ENCODE measurements around the gene P4HB. TPM values are rescaled to one million over a fixed set of nuclear protein-coding genes. Genes with fewer than 3 reads are reported as not detected.

Gene P4HB
- total RNA-seq, 1 donor from 2014 or later, result 203 TPM

- no peak overlapping the region for H2AFZ ChIP-seq (replicated peaks)
- H3K9ac ChIP-seq, result peak overlapping the region; percentile 96
- H3K79me2 ChIP-seq (ENCODE audit: low read depth), result peaks cover 68% of the 10 kb centered on the region
- Mint-ChIP-seq H3K4me3 (peak overlapping the region; percentile 95), H3K27me3 (ENCODE audit: insufficient read depth, low read depth) (peaks cover 3% of the 10 kb centered on the region), H3K9me3 (no peaks in the 10 kb centered on the region), H3K27ac (peak overlapping the region; percentile 82), H3K36me3 (peaks cover 21% of the 10 kb centered on the region), H3K4me1 (peaks cover 16% of the 10 kb centered on the region)
- no peak overlapping the region for H3K27ac ChIP-seq
- H3K9me3 ChIP-seq (ENCODE audit: low read depth), result no peaks in the 10 kb centered on the region
- no peak for DNase-seq (ENCODE audit: low spot score)
- H3K4me3 ChIP-seq, result peak overlapping the region; percentile 87
- H3K27me3 ChIP-seq, result no peaks in the 10 kb centered on the region
- H3K4me2 ChIP-seq, result peak overlapping the region; percentile 83
- H3K4me1 ChIP-seq, result peaks cover 7% of the 10 kb centered on the region
- H3F3A ChIP-seq (ENCODE audit: low read depth), result peaks cover 23% of the 10 kb centered on the region
- H4K20me1 ChIP-seq (ENCODE audit: low read depth), result peaks cover 20% of the 10 kb centered on the region
- H3K36me3 ChIP-seq, result peaks cover 12% of the 10 kb centered on the region
- TF ChIP-seq EZH2phosphoT487 (IDR thresholded peaks at IDR 0.05) (no peak), CTCF (IDR thresholded peaks at IDR 0.05) (no peak), EZH2 (IDR thresholded peaks at IDR 0.05) (no peak)
Observed at GRCh38 chr17:81891303-81891552, 30.9 kb upstream of the P4HB start.

GRCh38 chr17:81890447-81891302, 30.3 kb upstream of the P4HB start:
- peak; percentile 50 for DNase-seq (ENCODE audit: low spot score)
- Histone ChIP-seq H3K27ac (no peak overlapping the region), H3K4me3 (peak overlapping the region; percentile 87), H3K4me2 (peak overlapping the region; percentile 83), H2AFZ (replicated peaks) (no peak overlapping the region), H3K9me3 (ENCODE audit: low read depth) (no peaks in the 10 kb centered on the region), H3K27me3 (no peaks in the 10 kb centered on the region), H4K20me1 (ENCODE audit: low read depth) (peaks cover 22% of the 10 kb centered on the region), H3K9ac (peak overlapping the region; percentile 96), H3K36me3 (peaks cover 12% of the 10 kb centered on the region), H3K4me1 (peaks cover 7% of the 10 kb centered on the region), H3F3A (ENCODE audit: low read depth) (peaks cover 23% of the 10 kb centered on the region), H3K79me2 (ENCODE audit: low read depth) (peaks cover 68% of the 10 kb centered on the region)
- peaks cover 3% of the 10 kb centered on the region for H3K27me3 Mint-ChIP-seq (ENCODE audit: insufficient read depth, low read depth)
- TF ChIP-seq CTCF (IDR thresholded peaks at IDR 0.05), result no peak
- TF ChIP-seq EZH2 (IDR thresholded peaks at IDR 0.05), result no peak
- no peak for TF ChIP-seq EZH2phosphoT487 (IDR thresholded peaks at IDR 0.05)
- H3K9me3 Mint-ChIP-seq, result no peaks in the 10 kb centered on the region
- no peak overlapping the region for H3K27ac Mint-ChIP-seq
- peak overlapping the region; percentile 92 for H3K4me3 Mint-ChIP-seq
- peaks cover 16% of the 10 kb centered on the region for H3K4me1 Mint-ChIP-seq
- peaks cover 23% of the 10 kb centered on the region for H3K36me3 Mint-ChIP-seq

GRCh38 chr17:81889602-81890001, 29.3 kb upstream of the P4HB start:
- H3K4me3 Mint-ChIP-seq, result peak overlapping the region; percentile 92
- Histone ChIP-seq H3K9ac (peak overlapping the region; percentile 96), H3K9me3 (ENCODE audit: low read depth) (no peaks in the 10 kb centered on the region), H4K20me1 (ENCODE audit: low read depth) (peaks cover 22% of the 10 kb centered on the region), H3K27ac (no peak overlapping the region), H3K27me3 (no peaks in the 10 kb centered on the region), H3K4me2 (peak overlapping the region; percentile 83), H3K36me3 (peaks cover 12% of the 10 kb centered on the region), H3K79me2 (ENCODE audit: low read depth) (peaks cover 68% of the 10 kb centered on the region), H3K4me1 (peaks cover 7% of the 10 kb centered on the region), H3F3A (ENCODE audit: low read depth) (peaks cover 23% of the 10 kb centered on the region), H3K4me3 (peak overlapping the region; percentile 87), H2AFZ (replicated peaks) (no peak overlapping the region)
- H3K36me3 Mint-ChIP-seq, result peaks cover 26% of the 10 kb centered on the region
- H3K9me3 Mint-ChIP-seq, result no peaks in the 10 kb centered on the region
- no peak for DNase-seq (ENCODE audit: low spot score)
- no peak overlapping the region for H3K27ac Mint-ChIP-seq
- TF ChIP-seq EZH2 (IDR thresholded peaks at IDR 0.05) (no peak), EZH2phosphoT487 (IDR thresholded peaks at IDR 0.05) (no peak), CTCF (IDR thresholded peaks at IDR 0.05) (no peak)
- peaks cover 7% of the 10 kb centered on the region for H3K27me3 Mint-ChIP-seq (ENCODE audit: insufficient read depth, low read depth)
- peaks cover 16% of the 10 kb centered on the region for H3K4me1 Mint-ChIP-seq

Data from neural progenitor cell (in vitro differentiated cells).